ENCODE results near the gene LHX4. TPM values are rescaled to one million over a fixed set of nuclear protein-coding genes. Genes with fewer than 3 reads are reported as not detected.

The LHX4 gene
- total RNA-seq, 1 donor from 2014 or later, result under 0.01 TPM

- no peak for DNase-seq (ENCODE audit: low read depth, low spot score)
Measured at GRCh38 chr1:180294711-180295110, 64.6 kb downstream of the LHX4 start.

- no peak for DNase-seq (ENCODE audit: low read depth, low spot score)
Measured at GRCh38 chr1:180295999-180296398, 65.9 kb downstream of the LHX4 start.

DNA sequence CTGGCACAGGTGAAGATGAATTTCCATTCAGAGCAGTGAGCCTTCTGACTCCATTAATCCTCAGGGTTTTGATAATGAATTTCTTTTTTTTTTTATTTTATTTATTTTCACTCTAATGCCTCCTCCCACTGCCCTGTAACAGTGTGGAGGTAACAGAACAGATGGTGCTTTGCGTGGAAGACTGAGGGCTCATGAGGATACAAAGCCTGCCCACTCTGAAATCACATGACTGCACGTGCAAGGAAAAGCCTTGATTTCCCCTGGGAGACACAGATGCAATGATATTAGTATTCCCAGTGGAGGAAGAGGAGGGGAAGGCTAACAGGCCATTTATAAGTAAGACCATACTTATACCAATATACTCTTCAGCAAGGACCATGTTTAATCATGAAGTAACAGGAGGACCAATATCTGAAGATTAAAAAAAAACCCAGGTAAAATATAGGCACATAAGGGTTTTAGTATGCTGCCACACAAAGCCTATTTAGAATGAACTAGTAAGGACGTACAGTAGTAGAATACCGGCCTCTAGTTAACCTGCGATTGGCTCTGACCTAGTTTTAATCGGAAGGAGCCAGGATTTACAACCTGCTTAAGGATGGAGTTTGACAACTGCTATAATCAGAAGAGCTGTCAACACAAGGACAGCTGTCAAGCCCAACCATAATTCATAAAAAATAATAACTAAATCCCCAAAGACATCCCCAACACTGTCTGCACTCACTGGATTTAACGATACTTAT is 69.6 kb downstream of the LHX4 start:
- DNase-seq (ENCODE audit: low read depth, low spot score), result no peak

GRCh38 chr1:180301135-180301742 is 71.2 kb downstream of the LHX4 start:
- no peak for DNase-seq (ENCODE audit: low read depth, low spot score)

DNA sequence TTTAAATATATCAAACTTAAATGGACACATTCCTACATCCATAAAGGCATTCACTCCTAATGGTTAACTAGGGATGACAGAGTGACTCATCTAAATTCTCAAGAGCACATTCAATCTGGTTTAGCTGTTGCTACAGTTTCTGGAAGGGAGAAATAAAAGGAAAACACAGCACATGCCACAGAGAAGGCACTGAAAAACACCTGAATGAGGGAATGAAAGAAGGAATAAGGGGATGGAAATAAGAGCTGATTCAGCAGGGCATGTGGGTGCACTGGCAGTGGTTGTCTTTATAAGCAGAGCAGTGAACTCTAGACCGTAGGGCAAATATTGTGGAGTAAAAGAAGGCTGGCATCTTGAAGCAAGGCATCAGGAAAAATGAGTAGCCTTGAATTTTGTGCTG is 79.3 kb downstream of the LHX4 start:
- no peak for DNase-seq (ENCODE audit: low read depth, low spot score)

GRCh38 chr1:180310095-180310494 is 80.0 kb downstream of the LHX4 start:
- DNase-seq (ENCODE audit: low read depth, low spot score), result no peak

- no peak for DNase-seq (ENCODE audit: low read depth, low spot score)
Measured at GRCh38 chr1:180311011-180311730, 81.1 kb downstream of the LHX4 start.

DNA sequence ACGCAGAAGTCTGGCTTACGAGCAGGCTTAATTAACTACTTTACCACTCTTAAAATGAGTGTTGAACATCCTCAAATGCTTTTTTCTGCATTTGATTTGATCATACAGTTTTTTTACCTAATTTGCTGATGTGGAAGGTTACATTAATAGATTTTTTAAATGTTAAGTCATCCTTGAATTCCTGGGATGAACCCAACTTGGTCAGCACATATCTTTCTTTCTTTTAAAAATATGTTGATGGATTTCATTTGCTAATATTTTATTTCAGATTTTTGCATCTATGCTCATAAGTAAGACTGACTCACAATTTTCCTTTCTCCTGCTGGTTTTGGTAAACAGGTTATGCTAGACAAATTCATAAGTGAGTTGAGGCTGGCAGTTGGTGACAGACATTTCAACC is 82.9 kb downstream of the LHX4 start:
- no peak for DNase-seq (ENCODE audit: low read depth, low spot score)

DNA sequence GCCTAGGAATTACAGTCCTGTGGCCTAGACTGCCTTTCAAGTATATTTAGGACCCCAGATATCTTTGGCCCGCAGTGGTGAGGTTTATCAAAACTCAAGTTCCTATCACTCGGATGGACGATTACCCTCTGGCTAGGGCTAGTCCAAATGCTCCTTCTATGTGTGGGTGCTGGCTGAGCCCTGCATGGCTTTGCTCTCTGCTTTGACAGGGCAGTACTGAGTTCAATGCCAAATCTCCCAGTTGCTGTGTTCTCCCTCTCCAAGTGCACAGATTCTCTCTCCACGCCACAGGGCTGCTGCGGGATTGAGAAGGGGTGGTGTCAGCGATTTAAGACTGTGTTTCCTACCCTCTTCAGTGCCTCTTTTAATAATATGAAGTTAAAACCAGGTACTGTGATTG is 97.0 kb downstream of the LHX4 start:
- DNase-seq (ENCODE audit: low read depth, low spot score), result no peak

Other genes with a start within 250 kb of the LHX4 start
- 121 and 139 TPM in 2 replicates for gene QSOX1, start 75.4 kb upstream of the LHX4 start, total RNA-seq